Stomach (tissue), 9 donors: ENCODE data around the gene SH3RF3. TPM values are rescaled to one million over a fixed set of nuclear protein-coding genes. Genes with fewer than 3 reads are reported as not detected.

Experiments
- DNase-seq, 2 donors: peaks; one replicate each; pipeline versions ENCODE4 v3.0.0 to v3.0.0-alpha.2; 2013 to 2019
- H3K27ac ChIP-seq, 5 donors: fragments of 200-600 bp in 4 of 5; sonication (generic) in 4 of 5; one replicate each; pipeline ENCODE4 v1.5.1; 2013 to 2019; ENCODE audit warnings: mild to moderate bottlenecking in 1 of 5, moderate library complexity in 1 of 5
- H3K27me3 ChIP-seq, 3 donors: fragments of 200-600 bp; sonication (generic); one replicate each; pipeline ENCODE4 v1.5.1; 2017 to 2019; ENCODE audit warnings: mixed run types in 1 of 3
- H3K36me3 ChIP-seq, 4 donors: fragments of 200-600 bp; sonication (generic); 1 replicate in 3 of 4; 2 replicates in 1 of 4; pipeline ENCODE4 v1.5.1; 2016 to 2019
- H3K4me1 ChIP-seq, 4 donors: fragments of 200-600 bp; sonication (generic); one replicate each; pipeline ENCODE4 v1.5.1; 2016 to 2019
- H3K4me3 ChIP-seq, 4 donors: fragments of 200-600 bp; sonication (generic) in 3 of 4; one replicate each; pipeline ENCODE4 v1.5.1; 2016 to 2019; ENCODE audit warnings: mild to moderate bottlenecking in 1 of 4
- H3K9me3 ChIP-seq, 4 donors: fragments of 200-600 bp; sonication (generic); one replicate each; pipeline ENCODE4 v1.5.1; 2016 to 2019
- CTCF ChIP-seq, 7 experiments: fragments of 450-650 bp in 4 of 7; fragments of 200-600 bp in 3 of 7; sonication (generic) in 3 of 7; IDR thresholded peaks; one replicate each; pipeline ENCODE4 v1.5.1; 2016 to 2019; ENCODE audit warnings: antibody characterized with exemption in 7 of 7, control low read depth in 2 of 7, mild to moderate bottlenecking in 1 of 7
- EP300 ChIP-seq: sonication (generic); formaldehyde crosslinking; IDR thresholded peaks from one replicate; pipeline ENCODE4 v1.6.1; 2017; ENCODE audit warnings: antibody characterized with exemption
- POLR2A ChIP-seq, 4 donors: fragments of 450-650 bp; IDR thresholded peaks; one replicate each; pipeline ENCODE4 v1.6.1; 2016; ENCODE audit warnings: antibody characterized with exemption in 4 of 4, control low read depth in 2 of 4, mild to moderate bottlenecking in 1 of 4, moderate library complexity in 1 of 4
- POLR2AphosphoS5 ChIP-seq, 3 donors: sonication (generic); formaldehyde crosslinking; IDR thresholded peaks; one replicate each; pipeline ENCODE4 v1.6.1; 2016; ENCODE audit warnings: antibody characterized with exemption in 3 of 3
- WGBS, 5 donors: extraction: QIAGEN DNeasy Blood & Tissue Kit in 3 of 5; methylation state at CpG; one replicate each; pipeline versions ENCODE4 v1.1.5 to v1.1.7; 2013 to 2018; 5-methylcytosine and 5-hydroxymethylcytosine counted together
- intact Hi-C: fragments of 100-400 bp; cut with DNase I; formaldehyde crosslinking; loops from one replicate; pipeline ENCODE4 v1.15.1; 2023; ENCODE audit warnings: low total_unique reads
- polyA plus RNA-seq, 3 donors: library from polyadenylated mRNA; stranded (reverse); fragments of 200-250 nt; gene quantifications; one replicate each; pipeline ENCODE4 v1.2.3, GENCODE V29; 2013
- total RNA-seq, 5 donors: library from RNA; depleted of rRNA; stranded (reverse); fragments of >200 nt; gene quantifications; one replicate each; pipeline versions ENCODE4 v1.1.0 to v1.2.3, GENCODE V29; 2014 to 2016
- donor health status: healthy with polysubstance abuse.
- donor health status: Bipolar disorder and iron deficiency.
- donor health status: healthy.

Gene SH3RF3
- total and polyA plus RNA-seq, 8 donors, result 0.87 to 11.1 (median 4.4) TPM

- intact Hi-C loops, result no loop called here
- Histone ChIP-seq H3K4me1 (peaks cover 5 to 12% (median 6%) of the 10 kb centered on the region in 4 donors), H3K4me3 (no peak overlapping the region), H3K36me3 (no peaks in the 10 kb centered on the region), H3K27ac (no peak overlapping the region), H3K27me3 (no peaks in the 10 kb centered on the region), H3K9me3 (no peaks in the 10 kb centered on the region)
- 83 to 87% (median 85%) methylated on average over 13 to 14 of the region's 14 CpGs for WGBS, 5 donors
- TF ChIP-seq POLR2AphosphoS5 (IDR thresholded peaks at IDR 0.05), result no peak
- TF ChIP-seq CTCF (IDR thresholded peaks at IDR 0.05), result no peak
- no peak for TF ChIP-seq EP300
- TF ChIP-seq POLR2A (IDR thresholded peaks at IDR 0.05), result no peak
- no peak for DNase-seq
Observed at GRCh38 chr2:109200616-109201464, 71.8 kb downstream of the SH3RF3 start.

GRCh38 chr2:109201465-109202327 is 72.7 kb downstream of the SH3RF3 start:
- intact Hi-C loops, result no loop called here
- 76 to 81% (median 80%) methylated on average over 21 of the region's 21 CpGs for WGBS, 5 donors
- no peaks in the 10 kb centered on the region for H3K27me3 ChIP-seq
- peak in 1 of 2 donors; percentile 58 for DNase-seq
- no peak overlapping the region for H3K4me3 ChIP-seq
- no peaks in the 10 kb centered on the region for H3K36me3 ChIP-seq
- H3K4me1 ChIP-seq, result peaks cover 0 to 7% (median 0%) of the 10 kb centered on the region in 4 donors
- H3K9me3 ChIP-seq, result no peaks in the 10 kb centered on the region
- TF ChIP-seq POLR2AphosphoS5 (IDR thresholded peaks at IDR 0.05) (no peak), CTCF (IDR thresholded peaks at IDR 0.05) (no peak), POLR2A (IDR thresholded peaks at IDR 0.05) (no peak), EP300 (no peak)
- no peak overlapping the region for H3K27ac ChIP-seq

- Histone ChIP-seq H3K27ac (no peak overlapping the region), H3K9me3 (no peaks in the 10 kb centered on the region), H3K36me3 (no peaks in the 10 kb centered on the region), H3K27me3 (no peaks in the 10 kb centered on the region), H3K4me3 (no peak overlapping the region), H3K4me1 (peaks cover 0 to 7% (median 0%) of the 10 kb centered on the region in 4 donors)
- intact Hi-C loops, result no loop called here
- DNase-seq, result no peak
- WGBS, 5 donors, result 88 to 94% (median 94%) methylated on average over 9 of the region's 9 CpGs
- TF ChIP-seq CTCF (IDR thresholded peaks at IDR 0.05) (no peak), EP300 (no peak), POLR2A (IDR thresholded peaks at IDR 0.05) (no peak), POLR2AphosphoS5 (IDR thresholded peaks at IDR 0.05) (no peak)
Observed at GRCh38 chr2:109202486-109202885, 73.5 kb downstream of the SH3RF3 start.

- no peak overlapping the region for H3K27ac ChIP-seq
- intact Hi-C loops, result no loop called here
- TF ChIP-seq POLR2A (IDR thresholded peaks at IDR 0.05), result no peak
- TF ChIP-seq EP300, result no peak
- TF ChIP-seq POLR2AphosphoS5 (IDR thresholded peaks at IDR 0.05), result no peak
- TF ChIP-seq CTCF (IDR thresholded peaks at IDR 0.05), result no peak
- peaks cover 0 to 7% (median 0%) of the 10 kb centered on the region in 4 donors for H3K4me1 ChIP-seq
- no peaks in the 10 kb centered on the region for H3K27me3 ChIP-seq
- H3K36me3 ChIP-seq, result no peaks in the 10 kb centered on the region
- WGBS, 5 donors, result 93 to 95% (median 93%) methylated on average over 20 to 22 of the region's 22 CpGs
- peaks cover 0 to 6% (median 0%) of the 10 kb centered on the region in 4 donors for H3K9me3 ChIP-seq
- no peak for DNase-seq
- H3K4me3 ChIP-seq, result no peak overlapping the region
Observed at GRCh38 chr2:109203246-109204011, 74.4 kb downstream of the SH3RF3 start.
